Sigmoid colon (tissue), 4 donors: Measurements from ENCODE around the gene PLD2.
A peak's percentile ranks its signal among the peaks of the same experiment; 100 is the strongest.

Experiments used
- CTCF ChIP-seq, 4 experiments: fragments of 450-650 bp in 3 of 4; fragments of 200-600 bp in 1 of 4; IDR thresholded peaks; one replicate each; pipeline ENCODE4 v1.5.1; 2016 to 2019; ENCODE audit warnings: antibody characterized with exemption in 4 of 4, mild to moderate bottlenecking in 3 of 4, moderate library complexity in 2 of 4
- POLR2A ChIP-seq, 2 donors: fragments of 450-650 bp; IDR thresholded peaks; one replicate each; pipeline ENCODE4 v1.6.1; 2016; ENCODE audit warnings: antibody characterized with exemption in 2 of 2, mild to moderate bottlenecking in 2 of 2, moderate library complexity in 2 of 2
- POLR2AphosphoS5 ChIP-seq, 4 donors: sonication (generic); formaldehyde crosslinking; IDR thresholded peaks; one replicate each; pipeline ENCODE4 v1.6.1; 2017; ENCODE audit warnings: antibody characterized with exemption in 4 of 4

- no peak for TF ChIP-seq CTCF (IDR thresholded peaks at IDR 0.05)
- TF ChIP-seq POLR2AphosphoS5 (IDR thresholded peaks at IDR 0.05): peak in 1 of 4 donors; percentile 20
- no peak for TF ChIP-seq POLR2A (IDR thresholded peaks at IDR 0.05)
Measured at GRCh38 chr17:4786106-4786511, 20.8 kb upstream of the PLD2 start, which contains the start of gene VMO1.
